HEK293 (cell line): ENCODE measurements around the gene MCAT.
A peak's percentile ranks its signal among the peaks of the same experiment; 100 is the strongest.

ENCODE experiments used
- CTCF ChIA-PET: fragments of 350-600 bp; formaldehyde crosslinking; extraction: SDS; loops from one replicate; lab custom pipeline; 2021; ENCODE audit warnings: antibody characterized with exemption; lab: Yijun Ruan, JAX
- POLR2A ChIA-PET: fragments of 300-600 bp; formaldehyde crosslinking; extraction: SDS; loops from one replicate; lab custom pipeline; 2020; ENCODE audit warnings: antibody characterized with exemption, inconsistent platforms; lab: Yijun Ruan, JAX
- H3K27ac ChIP-seq: fragments of 200-500 bp; sonication (Bioruptor generic); 2 replicates; pipeline ENCODE4 v1.5.1; 2014; ENCODE audit warnings: low read depth, low read length, control low read depth, inconsistent platforms; ENCODE audit errors: extremely low read depth
- H3K36me3 ChIP-seq, 2 experiments: fragments of 200-500 bp in 1 of 2; sonication (Bioruptor generic) in 1 of 2; 1 replicate in 1 of 2; 2 replicates in 1 of 2; pipeline ENCODE4 v1.5.1; 2014 to 2017; ENCODE audit warnings: inconsistent platforms in 2 of 2, low read length in 2 of 2; ENCODE audit not compliant: control insufficient read depth in 2 of 2, insufficient read depth in 1 of 2
- H3K4me1 ChIP-seq: fragments of 200-500 bp; sonication (Bioruptor generic); 2 replicates; pipeline ENCODE4 v1.5.1; 2014; ENCODE audit warnings: mild to moderate bottlenecking, low read length, inconsistent platforms; ENCODE audit not compliant: control insufficient read depth, insufficient read depth
- H3K4me3 ChIP-seq: 2 replicates; pipeline ENCODE4 v1.5.1; 2011; ENCODE audit warnings: low read depth, mild to moderate bottlenecking, control low read depth, low read length, moderate library complexity
- H3K9me3 ChIP-seq: fragments of 200-500 bp; sonication (Bioruptor generic); 2 replicates; pipeline ENCODE4 v1.5.1; 2014; ENCODE audit warnings: low read depth, low read length, inconsistent platforms; ENCODE audit not compliant: control insufficient read depth, insufficient read depth
- EGR2 ChIP-seq: fragments of 450-650 bp; formaldehyde crosslinking; IDR thresholded peaks from 2 replicates; pipeline ENCODE4 v1.5.1; 2016; ENCODE audit warnings: low read depth, missing biosample characterization, missing genetic modification characterization
- HIC1 ChIP-seq: fragments of 450-650 bp; formaldehyde crosslinking; IDR thresholded peaks from 2 replicates; pipeline ENCODE4 v1.5.1; 2016; ENCODE audit warnings: missing biosample characterization, missing genetic modification characterization
- HOXA7 ChIP-seq: sonication (generic); formaldehyde crosslinking; IDR thresholded peaks from 2 replicates; pipeline ENCODE4 v1.8.1; 2022; ENCODE audit warnings: missing genetic modification reagents, borderline replicate concordance
- KLF9 ChIP-seq: fragments of 450-650 bp; formaldehyde crosslinking; IDR thresholded peaks from 2 replicates; pipeline ENCODE4 v1.5.1; 2016; ENCODE audit warnings: missing biosample characterization, missing genetic modification characterization, low read depth
- TRIM28 ChIP-seq: IDR thresholded peaks from 2 replicates; pipeline ENCODE4 v1.6.1; 2011; ENCODE audit warnings: low read length, control low read depth, borderline replicate concordance
- ZBTB17 ChIP-seq: fragments of 450-650 bp; formaldehyde crosslinking; IDR thresholded peaks from 2 replicates; pipeline ENCODE4 v1.5.1; 2016; ENCODE audit warnings: missing biosample characterization, missing genetic modification characterization
- ZBTB49 ChIP-seq: fragments of 450-650 bp; formaldehyde crosslinking; IDR thresholded peaks from 2 replicates; pipeline ENCODE4 v1.5.1; 2016; ENCODE audit warnings: missing biosample characterization, missing genetic modification characterization, low read depth
- ZNF10 ChIP-seq: fragments of 450-650 bp; formaldehyde crosslinking; IDR thresholded peaks from 2 replicates; pipeline ENCODE4 v1.5.1; 2017; ENCODE audit warnings: missing biosample characterization, missing genetic modification characterization
- ZNF394 ChIP-seq: fragments of 450-650 bp; formaldehyde crosslinking; IDR thresholded peaks from 2 replicates; pipeline ENCODE4 v1.5.1; 2016; ENCODE audit warnings: missing biosample characterization, missing genetic modification characterization, mild to moderate bottlenecking, moderate library complexity, borderline replicate concordance
- ZNF521 ChIP-seq: fragments of 450-650 bp; formaldehyde crosslinking; IDR thresholded peaks from 2 replicates; pipeline ENCODE4 v1.5.1; 2017; ENCODE audit warnings: missing biosample characterization, mild to moderate bottlenecking, missing genetic modification characterization
- ZNF571 ChIP-seq: fragments of 450-650 bp; formaldehyde crosslinking; IDR thresholded peaks from 2 replicates; pipeline ENCODE4 v1.5.0; 2017; ENCODE audit warnings: missing biosample characterization, missing genetic modification characterization
- ZNF792 ChIP-seq: fragments of 450-650 bp; formaldehyde crosslinking; IDR thresholded peaks from 2 replicates; pipeline ENCODE4 v1.5.1; 2016; ENCODE audit warnings: missing biosample characterization, missing genetic modification characterization
- TF ChIP-seq, protein P1 (sequence below): fragments of 450-650 bp; formaldehyde crosslinking; IDR thresholded peaks from 2 replicates; pipeline ENCODE4 v1.5.0; 2017; ENCODE audit warnings: missing biosample characterization, missing genetic modification characterization, borderline replicate concordance
- TF ChIP-seq, protein P2 (sequence below): fragments of 450-650 bp; formaldehyde crosslinking; IDR thresholded peaks from 2 replicates; pipeline ENCODE4 v1.5.1; 2016; ENCODE audit warnings: missing biosample characterization, missing genetic modification characterization
- TF ChIP-seq, protein P3 (sequence below): fragments of 450-650 bp; formaldehyde crosslinking; IDR thresholded peaks from 2 replicates; pipeline ENCODE4 v1.5.1; 2016; ENCODE audit warnings: missing biosample characterization, missing genetic modification characterization, low read depth

Gene MCAT

DNA sequence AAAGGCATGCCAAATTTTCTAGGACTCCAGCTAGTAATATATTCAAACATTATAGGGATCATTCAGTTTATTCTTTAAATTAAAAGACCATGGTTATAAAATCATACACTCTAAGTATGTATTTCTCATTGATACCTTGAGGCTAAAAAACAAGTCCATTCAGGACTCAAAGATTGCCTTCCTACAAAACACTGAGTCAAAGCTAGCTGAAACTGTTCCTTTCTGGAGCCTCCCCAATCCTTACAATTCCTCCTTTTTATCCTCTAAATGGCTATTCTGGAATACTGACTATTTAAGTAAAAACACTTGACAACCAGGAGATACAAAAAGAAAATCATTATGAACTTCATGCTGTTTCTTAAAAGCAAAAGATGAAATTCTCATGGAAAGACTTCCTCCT, 48.6 kb upstream of the MCAT start (continued):
- TF ChIP-seq ZBTB49 (tag by site-specific recombination) (no peak), TRIM28 (no peak), EGR2 (tag by site-specific recombination) (no peak), ZNF394 (tag by site-specific recombination) (no peak)
- TF ChIP-seq, protein P1, sequence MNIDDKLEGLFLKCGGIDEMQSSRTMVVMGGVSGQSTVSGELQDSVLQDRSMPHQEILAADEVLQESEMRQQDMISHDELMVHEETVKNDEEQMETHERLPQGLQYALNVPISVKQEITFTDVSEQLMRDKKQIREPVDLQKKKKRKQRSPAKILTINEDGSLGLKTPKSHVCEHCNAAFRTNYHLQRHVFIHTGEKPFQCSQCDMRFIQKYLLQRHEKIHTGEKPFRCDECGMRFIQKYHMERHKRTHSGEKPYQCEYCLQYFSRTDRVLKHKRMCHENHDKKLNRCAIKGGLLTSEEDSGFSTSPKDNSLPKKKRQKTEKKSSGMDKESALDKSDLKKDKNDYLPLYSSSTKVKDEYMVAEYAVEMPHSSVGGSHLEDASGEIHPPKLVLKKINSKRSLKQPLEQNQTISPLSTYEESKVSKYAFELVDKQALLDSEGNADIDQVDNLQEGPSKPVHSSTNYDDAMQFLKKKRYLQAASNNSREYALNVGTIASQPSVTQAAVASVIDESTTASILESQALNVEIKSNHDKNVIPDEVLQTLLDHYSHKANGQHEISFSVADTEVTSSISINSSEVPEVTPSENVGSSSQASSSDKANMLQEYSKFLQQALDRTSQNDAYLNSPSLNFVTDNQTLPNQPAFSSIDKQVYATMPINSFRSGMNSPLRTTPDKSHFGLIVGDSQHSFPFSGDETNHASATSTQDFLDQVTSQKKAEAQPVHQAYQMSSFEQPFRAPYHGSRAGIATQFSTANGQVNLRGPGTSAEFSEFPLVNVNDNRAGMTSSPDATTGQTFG (tag by site-specific recombination) = no peak
- TF ChIP-seq, protein P2, sequence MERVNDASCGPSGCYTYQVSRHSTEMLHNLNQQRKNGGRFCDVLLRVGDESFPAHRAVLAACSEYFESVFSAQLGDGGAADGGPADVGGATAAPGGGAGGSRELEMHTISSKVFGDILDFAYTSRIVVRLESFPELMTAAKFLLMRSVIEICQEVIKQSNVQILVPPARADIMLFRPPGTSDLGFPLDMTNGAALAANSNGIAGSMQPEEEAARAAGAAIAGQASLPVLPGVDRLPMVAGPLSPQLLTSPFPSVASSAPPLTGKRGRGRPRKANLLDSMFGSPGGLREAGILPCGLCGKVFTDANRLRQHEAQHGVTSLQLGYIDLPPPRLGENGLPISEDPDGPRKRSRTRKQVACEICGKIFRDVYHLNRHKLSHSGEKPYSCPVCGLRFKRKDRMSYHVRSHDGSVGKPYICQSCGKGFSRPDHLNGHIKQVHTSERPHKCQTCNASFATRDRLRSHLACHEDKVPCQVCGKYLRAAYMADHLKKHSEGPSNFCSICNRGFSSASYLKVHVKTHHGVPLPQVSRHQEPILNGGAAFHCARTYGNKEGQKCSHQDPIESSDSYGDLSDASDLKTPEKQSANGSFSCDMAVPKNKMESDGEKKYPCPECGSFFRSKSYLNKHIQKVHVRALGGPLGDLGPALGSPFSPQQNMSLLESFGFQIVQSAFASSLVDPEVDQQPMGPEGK (tag by site-specific recombination) = no peak

GRCh38 chr22:43188829-43189545, 45.8 kb upstream of the MCAT start:
- TF ChIP-seq ZNF10 (tag by site-specific recombination) (no peak), ZNF792 (tag by site-specific recombination) (no peak), ZBTB17 (tag by site-specific recombination) (peak; percentile 41; the same call in 1 of the 2 replicates), ZNF571 (tag by site-specific recombination) (no peak), ZNF521 (tag by site-specific recombination) (no peak)
- Histone ChIP-seq H3K9me3 (no peaks in the 10 kb centered on the region), H3K4me3 (no peak overlapping the region), H3K36me3 (peaks cover 0 to 13% of the 10 kb centered on the region in 2 experiments; a peak in 1 of 3 replicates), H3K27ac (0 out of 2 replicates have a peak overlapping the region, but pooled peaks have one; percentile 14), H3K4me1 (no peaks in the 10 kb centered on the region)
- CTCF ChIA-PET = interaction anchor here (0.7 to 7.1 kb wide), 5 partner anchors 9 to 419 kb away, joined by 3 to 59 read pairs (median 4); no protein-coding TSS in a partner anchor
- POLR2A ChIA-PET = no interaction called here

DNA sequence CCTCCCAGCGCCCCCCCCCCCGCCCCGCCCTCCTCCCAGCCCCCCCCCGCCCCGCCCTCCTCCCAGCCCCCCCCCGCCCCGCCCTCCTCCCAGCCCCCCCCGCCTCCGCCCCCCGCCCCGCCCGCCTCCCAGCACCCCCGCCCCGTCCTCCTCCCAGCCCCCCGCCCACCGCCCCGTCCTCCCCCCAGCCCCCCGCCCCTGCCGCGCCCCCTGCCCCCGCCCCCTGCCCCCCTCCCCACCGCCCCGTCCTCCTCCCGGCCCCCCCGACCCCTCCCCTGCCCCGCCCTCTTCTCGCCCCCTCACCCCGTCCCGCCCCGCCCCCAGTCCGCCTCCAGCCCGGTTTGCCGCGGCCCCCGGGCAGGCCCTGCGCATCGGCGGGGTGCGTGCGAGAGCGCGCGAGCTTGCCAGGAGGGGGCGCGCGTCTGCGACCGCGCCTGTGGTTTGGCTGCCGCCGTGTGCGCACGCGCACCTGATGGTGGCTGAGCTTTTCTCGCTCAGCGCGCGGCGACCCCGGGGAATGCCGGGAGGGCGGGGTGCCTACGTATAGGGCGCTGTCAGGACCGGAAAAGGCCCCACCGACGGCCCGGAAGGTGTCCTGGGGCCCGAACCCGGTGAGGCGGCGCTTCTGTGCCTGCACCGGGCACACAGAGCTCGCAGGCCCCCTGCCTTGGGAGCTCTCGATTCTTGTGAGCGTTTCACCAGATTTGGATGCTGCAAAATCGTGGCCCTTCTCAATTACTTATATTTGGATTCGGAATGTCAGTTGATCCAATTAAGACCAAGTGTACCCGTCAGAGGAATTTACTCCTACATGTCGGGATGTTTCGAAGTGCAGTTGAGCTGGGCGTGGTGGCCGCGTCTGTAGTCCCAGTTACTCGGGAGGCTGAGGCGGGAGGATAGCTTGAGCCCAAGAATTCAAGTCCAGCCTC, 44.2 kb upstream of the MCAT start:
- H3K27ac ChIP-seq = peak overlapping the region; percentile 90
- POLR2A ChIA-PET = interaction anchor here (0.5 to 1.6 kb wide), 28 partner anchors 10 to 573 kb away, joined by 3 to 20 read pairs (median 4); partner anchors contain the start of genes CYB5R3, MCAT, PACSIN2 and POLDIP3
- CTCF ChIA-PET = interaction anchor here (0.6 to 7.1 kb wide), 16 partner anchors 8 to 1937 kb away, joined by 3 to 59 read pairs (median 4); no protein-coding TSS in a partner anchor
- peak; percentile 95 for TF ChIP-seq HIC1 (tag by site-specific recombination)
- no peak for TF ChIP-seq HOXA7 (CRISPR knock-in tag)
- TF ChIP-seq, protein P2 (tag by site-specific recombination) = peak; percentile 98
- TF ChIP-seq KLF9 (tag by site-specific recombination) = peak; percentile 83
- TF ChIP-seq, protein P3, sequence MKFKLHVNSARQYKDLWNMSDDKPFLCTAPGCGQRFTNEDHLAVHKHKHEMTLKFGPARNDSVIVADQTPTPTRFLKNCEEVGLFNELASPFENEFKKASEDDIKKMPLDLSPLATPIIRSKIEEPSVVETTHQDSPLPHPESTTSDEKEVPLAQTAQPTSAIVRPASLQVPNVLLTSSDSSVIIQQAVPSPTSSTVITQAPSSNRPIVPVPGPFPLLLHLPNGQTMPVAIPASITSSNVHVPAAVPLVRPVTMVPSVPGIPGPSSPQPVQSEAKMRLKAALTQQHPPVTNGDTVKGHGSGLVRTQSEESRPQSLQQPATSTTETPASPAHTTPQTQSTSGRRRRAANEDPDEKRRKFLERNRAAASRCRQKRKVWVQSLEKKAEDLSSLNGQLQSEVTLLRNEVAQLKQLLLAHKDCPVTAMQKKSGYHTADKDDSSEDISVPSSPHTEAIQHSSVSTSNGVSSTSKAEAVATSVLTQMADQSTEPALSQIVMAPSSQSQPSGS (tag by site-specific recombination) = no peak

More for the DNA sequence above, 44.2 kb upstream of the MCAT start:
- no peaks in the 10 kb centered on the region for H3K4me1 ChIP-seq
- peaks cover 0 to 27% of the 10 kb centered on the region in 2 experiments; a peak in 1 of 3 replicates for H3K36me3 ChIP-seq
- H3K4me3 ChIP-seq = peak overlapping the region; percentile 37
- H3K9me3 ChIP-seq = no peaks in the 10 kb centered on the region
